HEK293 (cell line): ENCODE data around the gene TIMM17B.

ENCODE experiments used
- ELK4 ChIP-seq: IDR thresholded peaks from 2 replicates; pipeline ENCODE4 v1.6.1; 2011; ENCODE audit warnings: mild to moderate bottlenecking, low read depth, low read length, borderline replicate concordance
- GLI4 ChIP-seq: fragments of 450-650 bp; formaldehyde crosslinking; IDR thresholded peaks from 2 replicates; pipeline ENCODE4 v1.5.1; 2016; ENCODE audit warnings: missing biosample characterization, missing genetic modification characterization
- INSM2 ChIP-seq: fragments of 450-650 bp; formaldehyde crosslinking; IDR thresholded peaks from 2 replicates; pipeline ENCODE4 v1.5.1; 2016; ENCODE audit warnings: missing biosample characterization, missing genetic modification characterization
- KLF8 ChIP-seq: fragments of 450-650 bp; formaldehyde crosslinking; IDR thresholded peaks from 2 replicates; pipeline ENCODE4 v1.5.1; 2016; ENCODE audit warnings: missing biosample characterization, missing genetic modification characterization
- PBX3 ChIP-seq: sonication (generic); formaldehyde crosslinking; IDR thresholded peaks from 2 replicates; pipeline ENCODE4 v1.8.1; 2022; ENCODE audit warnings: mild to moderate bottlenecking, moderate library complexity, missing genetic modification reagents
- PRDM1 ChIP-seq: fragments of 450-650 bp; formaldehyde crosslinking; IDR thresholded peaks from 2 replicates; pipeline ENCODE4; 2016; ENCODE audit warnings: missing biosample characterization, missing genetic modification characterization
- PRDM6 ChIP-seq: fragments of 450-650 bp; formaldehyde crosslinking; IDR thresholded peaks from 2 replicates; pipeline ENCODE4 v1.5.1; 2017; ENCODE audit warnings: missing biosample characterization, missing genetic modification characterization
- ZBTB17 ChIP-seq: fragments of 450-650 bp; formaldehyde crosslinking; IDR thresholded peaks from 2 replicates; pipeline ENCODE4 v1.5.1; 2016; ENCODE audit warnings: missing biosample characterization, missing genetic modification characterization
- ZBTB21 ChIP-seq: fragments of 450-650 bp; formaldehyde crosslinking; IDR thresholded peaks from 2 replicates; pipeline ENCODE4 v1.5.1; 2017; ENCODE audit warnings: missing biosample characterization, missing genetic modification characterization
- ZBTB48 ChIP-seq: fragments of 450-650 bp; formaldehyde crosslinking; IDR thresholded peaks from 2 replicates; pipeline ENCODE4 v1.5.1; 2016; ENCODE audit warnings: missing biosample characterization, missing genetic modification characterization
- ZNF157 ChIP-seq: fragments of 450-650 bp; formaldehyde crosslinking; IDR thresholded peaks from 2 replicates; pipeline ENCODE4 v1.5.1; 2016; ENCODE audit warnings: missing biosample characterization, missing genetic modification characterization
- ZNF239 ChIP-seq: fragments of 450-650 bp; formaldehyde crosslinking; IDR thresholded peaks from 2 replicates; pipeline ENCODE4 v1.5.1; 2016; ENCODE audit warnings: missing biosample characterization, missing genetic modification characterization
- ZNF24 ChIP-seq: fragments of 450-650 bp; formaldehyde crosslinking; IDR thresholded peaks from 2 replicates; pipeline ENCODE4 v1.5.1; 2016; ENCODE audit warnings: missing biosample characterization, missing genetic modification characterization
- ZNF501 ChIP-seq: fragments of 450-650 bp; formaldehyde crosslinking; IDR thresholded peaks from 2 replicates; pipeline ENCODE4 v1.5.1; 2016; ENCODE audit warnings: missing biosample characterization, missing genetic modification characterization
- ZNF513 ChIP-seq: fragments of 450-650 bp; IDR thresholded peaks from 2 replicates; pipeline ENCODE4 v1.5.1; 2018; ENCODE audit warnings: missing biosample characterization, missing genetic modification characterization
- ZNF518A ChIP-seq: fragments of 450-650 bp; formaldehyde crosslinking; conservative IDR thresholded peaks from 2 replicates; pipeline ENCODE4 v1.5.1; 2016; ENCODE audit warnings: low read depth, missing biosample characterization, missing genetic modification characterization
- ZNF530 ChIP-seq: fragments of 450-650 bp; formaldehyde crosslinking; IDR thresholded peaks from 2 replicates; pipeline ENCODE4 v1.5.1; 2016; ENCODE audit warnings: low read depth, missing biosample characterization, missing genetic modification characterization
- ZNF548 ChIP-seq: fragments of 450-650 bp; formaldehyde crosslinking; IDR thresholded peaks from 2 replicates; pipeline ENCODE4 v1.5.1; 2016; ENCODE audit warnings: missing biosample characterization, missing genetic modification characterization
- ZNF639 ChIP-seq: fragments of 450-650 bp; formaldehyde crosslinking; IDR thresholded peaks from 2 replicates; pipeline ENCODE4 v1.5.1; 2016; ENCODE audit warnings: missing biosample characterization, missing genetic modification characterization
- ZNF677 ChIP-seq: fragments of 450-650 bp; IDR thresholded peaks from 2 replicates; pipeline ENCODE4 v1.5.0; 2018; ENCODE audit warnings: missing biosample characterization, mild to moderate bottlenecking, missing genetic modification characterization, moderate library complexity
- ZNF692 ChIP-seq: fragments of 450-650 bp; formaldehyde crosslinking; IDR thresholded peaks from 2 replicates; pipeline ENCODE4 v1.5.1; 2016; ENCODE audit warnings: missing biosample characterization, missing genetic modification characterization
- ZNF837 ChIP-seq: fragments of 450-650 bp; formaldehyde crosslinking; IDR thresholded peaks from 2 replicates; pipeline ENCODE4 v1.5.1; 2016; ENCODE audit warnings: missing biosample characterization, missing genetic modification characterization
- ZXDB ChIP-seq: fragments of 450-650 bp; formaldehyde crosslinking; IDR thresholded peaks from 2 replicates; pipeline ENCODE4 v1.5.1; 2016; ENCODE audit warnings: missing biosample characterization, missing genetic modification characterization

The TIMM17B gene

GRCh38 chrX:48911412-48912182 lies 14.0 kb upstream of the TIMM17B start, which contains the start of gene SLC35A2 (continued):
- TF ChIP-seq ZNF239 (no peak), ZNF692 (tag by site-specific recombination) (0 out of 2 replicates have a peak, but pooled peaks have one; percentile 12), ZNF501 (tag by site-specific recombination) (0 out of 2 replicates have a peak, but pooled peaks have one; percentile 9), ZBTB48 (peak; percentile 98), ZNF548 (tag by site-specific recombination) (no peak), ZBTB21 (0 out of 2 replicates have a peak, but pooled peaks have one; percentile 38), PRDM6 (tag by site-specific recombination) (no peak), ZNF639 (tag by site-specific recombination) (peak; percentile 56; the same call in 1 of the 2 replicates), ZXDB (tag by site-specific recombination) (peak; percentile 66), ZNF837 (tag by site-specific recombination) (no peak), KLF8 (tag by site-specific recombination) (0 out of 2 replicates have a peak, but pooled peaks have one; percentile 20), ZBTB17 (tag by site-specific recombination) (peak; percentile 97), ELK4 (no peak), ZNF518A (tag by site-specific recombination) (peak; percentile 75), PRDM1 (tag by site-specific recombination) (no peak), ZNF677 (no peak), INSM2 (no peak), ZNF24 (tag by site-specific recombination) (0 out of 2 replicates have a peak, but pooled peaks have one; percentile 0), PBX3 (CRISPR knock-in tag) (no peak), GLI4 (no peak), ZNF530 (tag by site-specific recombination) (no peak), ZNF157 (tag by site-specific recombination) (no peak), ZNF513 (tag by site-specific recombination) (no peak)
